ENCODE results near the gene WDPCP. TPM values are rescaled to one million over a fixed set of nuclear protein-coding genes. Genes with fewer than 3 reads are reported as not detected.

Gene WDPCP
- total RNA-seq, 1 experiment from 2014 or later: 7.4 TPM

DNA sequence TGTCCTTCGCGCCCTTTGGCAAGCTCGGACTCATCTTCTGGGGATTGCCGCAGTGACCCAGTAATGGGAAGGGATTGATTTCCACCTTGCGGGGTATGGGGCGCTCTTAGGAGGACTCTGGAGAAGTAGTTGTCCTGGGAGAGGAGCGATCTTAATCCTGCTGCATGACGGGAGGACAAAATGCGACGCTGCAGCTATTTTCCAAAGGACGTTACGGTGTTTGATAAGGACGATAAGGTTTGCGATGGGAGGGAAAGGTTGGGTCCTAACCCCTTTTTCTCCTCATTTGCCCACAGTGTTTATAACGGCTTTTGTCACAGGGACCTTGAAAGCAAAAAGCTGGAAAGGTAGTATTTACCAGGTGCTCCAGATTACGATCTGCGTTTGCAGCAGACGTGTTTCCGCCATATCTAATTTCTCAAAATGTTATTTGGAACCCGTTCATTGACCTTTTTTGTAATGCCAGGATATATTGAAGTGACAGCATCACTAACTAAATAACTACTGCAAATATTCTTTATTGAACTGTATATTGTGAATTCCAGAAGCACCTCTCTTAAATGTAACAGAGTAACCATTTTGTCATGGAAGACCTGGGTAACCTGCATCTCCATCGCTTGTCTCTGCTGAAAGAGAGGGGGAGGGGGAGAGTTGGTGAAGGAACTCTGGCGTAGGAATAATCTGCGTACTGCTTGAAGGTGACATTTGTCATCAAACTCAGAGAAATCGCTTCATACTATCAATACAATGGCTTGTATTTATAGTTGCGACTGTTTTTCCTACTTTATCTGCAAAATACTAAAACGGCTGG lies 1.1 kb upstream of the WDPCP start:
- H3K4me1 ChIP-seq (ENCODE audit: control insufficient read depth, insufficient read depth, low read length): peaks cover 30% of the 10 kb centered on the region
- no peak for DNase-seq (ENCODE audit: low read depth, low spot score)
- H3K9me3 ChIP-seq (ENCODE audit: control insufficient read depth, insufficient read depth, low read depth, low read length): no peaks in the 10 kb centered on the region
- TF ChIP-seq POLR2AphosphoS5 (IDR thresholded peaks at IDR 0.05; ENCODE audit: low read depth, low read length): no peak
- in situ Hi-C loops (cut with HindIII; ENCODE audit: low pct_unique_long_range_greater_than_20kb, low sequenced_read_pairs) (no loop called here), intact Hi-C loops (cut with micrococcal nuclease; ENCODE audit: unreplicated experiment) (loop anchor here (5.0 kb wide), 1 partner anchor 852 kb away; no protein-coding TSS in a partner anchor)
- CTCF ChIA-PET: interaction anchor here (1.4 kb wide), 1 partner anchor 11 kb away, joined by 3 read pairs; no protein-coding TSS in a partner anchor
- TSS peak; percentile 80 for BruUV-seq (replicated peaks)
- H3K4me3 ChIP-seq (ENCODE audit: low read depth in 2 of 2, low read length in 2 of 2): peak overlapping the region; percentile 96 to 99
- POLR2A ChIA-PET: interaction anchor here (0.5 to 0.6 kb wide), 2 partner anchors 14 to 608 kb away, joined by 3 to 5 read pairs; no protein-coding TSS in a partner anchor
- ATAC-seq: peak; percentile 32
- peaks cover 17% of the 10 kb centered on the region for H3K36me3 ChIP-seq (ENCODE audit: control insufficient read depth, insufficient read depth, low read length)
- H3K27me3 ChIP-seq (ENCODE audit: control insufficient read depth, insufficient read depth, low read length): no peaks in the 10 kb centered on the region
- H3K27ac ChIP-seq (ENCODE audit: low read length): peak overlapping the region; percentile 96

DNA sequence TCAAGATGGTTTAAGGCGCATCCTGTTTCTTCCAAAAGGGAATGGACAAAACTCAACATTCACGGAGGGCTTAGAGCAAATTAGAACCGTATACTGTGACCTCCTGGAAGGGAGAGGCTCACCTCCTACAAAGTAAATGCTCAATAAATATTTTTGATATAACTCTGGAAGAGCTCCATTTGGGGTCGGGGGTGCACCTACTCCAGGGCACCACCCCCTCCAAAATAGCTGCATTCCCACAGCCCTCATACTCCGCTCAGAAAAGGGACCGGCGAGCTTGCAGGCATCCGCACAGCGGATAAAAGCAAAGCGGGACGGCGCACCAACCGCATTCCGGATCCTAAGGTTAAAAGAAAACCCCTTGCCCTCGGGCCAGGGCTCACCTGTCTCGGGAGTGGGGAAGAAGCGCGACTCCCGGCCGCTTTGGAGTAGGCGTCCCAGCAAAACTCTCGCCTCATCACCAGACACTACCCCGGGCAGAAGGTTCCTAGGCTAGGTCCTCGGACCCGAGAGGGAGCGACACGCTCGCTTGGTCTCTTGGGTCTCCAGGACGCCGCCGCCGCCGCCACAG lies 378 bp downstream of the WDPCP start:
- POLR2A ChIA-PET: no interaction called here
- in situ Hi-C loops (cut with HindIII; ENCODE audit: low pct_unique_long_range_greater_than_20kb, low sequenced_read_pairs): no loop called here
- CTCF ChIA-PET: interaction anchor here (1.4 kb wide), 1 partner anchor 10 kb away, joined by 3 read pairs; no protein-coding TSS in a partner anchor
- H3K36me3 ChIP-seq (ENCODE audit: control insufficient read depth, insufficient read depth, low read length): peaks cover 10% of the 10 kb centered on the region
- ATAC-seq: peak; percentile 14; the same call in 1 of the 2 replicates
- BruUV-seq (replicated peaks): no TSS peak
- H3K27ac ChIP-seq (ENCODE audit: low read length): peak overlapping the region; percentile 96
- TF ChIP-seq SIN3A (IDR thresholded peaks at IDR 0.05; ENCODE audit: borderline replicate concordance, insufficient read depth, low read depth, low read length) (no peak), TCF7L2 (IDR thresholded peaks at IDR 0.05; ENCODE audit: low read depth, low read length) (no peak), POLR2AphosphoS5 (IDR thresholded peaks at IDR 0.05; ENCODE audit: low read depth, low read length) (no peak)
- TF ChIP-seq, protein P1, sequence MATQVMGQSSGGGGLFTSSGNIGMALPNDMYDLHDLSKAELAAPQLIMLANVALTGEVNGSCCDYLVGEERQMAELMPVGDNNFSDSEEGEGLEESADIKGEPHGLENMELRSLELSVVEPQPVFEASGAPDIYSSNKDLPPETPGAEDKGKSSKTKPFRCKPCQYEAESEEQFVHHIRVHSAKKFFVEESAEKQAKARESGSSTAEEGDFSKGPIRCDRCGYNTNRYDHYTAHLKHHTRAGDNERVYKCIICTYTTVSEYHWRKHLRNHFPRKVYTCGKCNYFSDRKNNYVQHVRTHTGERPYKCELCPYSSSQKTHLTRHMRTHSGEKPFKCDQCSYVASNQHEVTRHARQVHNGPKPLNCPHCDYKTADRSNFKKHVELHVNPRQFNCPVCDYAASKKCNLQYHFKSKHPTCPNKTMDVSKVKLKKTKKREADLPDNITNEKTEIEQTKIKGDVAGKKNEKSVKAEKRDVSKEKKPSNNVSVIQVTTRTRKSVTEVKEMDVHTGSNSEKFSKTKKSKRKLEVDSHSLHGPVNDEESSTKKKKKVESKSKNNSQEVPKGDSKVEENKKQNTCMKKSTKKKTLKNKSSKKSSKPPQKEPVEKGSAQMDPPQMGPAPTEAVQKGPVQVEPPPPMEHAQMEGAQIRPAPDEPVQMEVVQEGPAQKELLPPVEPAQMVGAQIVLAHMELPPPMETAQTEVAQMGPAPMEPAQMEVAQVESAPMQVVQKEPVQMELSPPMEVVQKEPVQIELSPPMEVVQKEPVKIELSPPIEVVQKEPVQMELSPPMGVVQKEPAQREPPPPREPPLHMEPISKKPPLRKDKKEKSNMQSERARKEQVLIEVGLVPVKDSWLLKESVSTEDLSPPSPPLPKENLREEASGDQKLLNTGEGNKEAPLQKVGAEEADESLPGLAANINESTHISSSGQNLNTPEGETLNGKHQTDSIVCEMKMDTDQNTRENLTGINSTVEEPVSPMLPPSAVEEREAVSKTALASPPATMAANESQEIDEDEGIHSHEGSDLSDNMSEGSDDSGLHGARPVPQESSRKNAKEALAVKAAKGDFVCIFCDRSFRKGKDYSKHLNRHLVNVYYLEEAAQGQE (IDR thresholded peaks at IDR 0.05; ENCODE audit: insufficient read depth in 1 of 2, low read depth in 2 of 2, low read length in 1 of 2): no peak
- TF ChIP-seq, protein P2, sequence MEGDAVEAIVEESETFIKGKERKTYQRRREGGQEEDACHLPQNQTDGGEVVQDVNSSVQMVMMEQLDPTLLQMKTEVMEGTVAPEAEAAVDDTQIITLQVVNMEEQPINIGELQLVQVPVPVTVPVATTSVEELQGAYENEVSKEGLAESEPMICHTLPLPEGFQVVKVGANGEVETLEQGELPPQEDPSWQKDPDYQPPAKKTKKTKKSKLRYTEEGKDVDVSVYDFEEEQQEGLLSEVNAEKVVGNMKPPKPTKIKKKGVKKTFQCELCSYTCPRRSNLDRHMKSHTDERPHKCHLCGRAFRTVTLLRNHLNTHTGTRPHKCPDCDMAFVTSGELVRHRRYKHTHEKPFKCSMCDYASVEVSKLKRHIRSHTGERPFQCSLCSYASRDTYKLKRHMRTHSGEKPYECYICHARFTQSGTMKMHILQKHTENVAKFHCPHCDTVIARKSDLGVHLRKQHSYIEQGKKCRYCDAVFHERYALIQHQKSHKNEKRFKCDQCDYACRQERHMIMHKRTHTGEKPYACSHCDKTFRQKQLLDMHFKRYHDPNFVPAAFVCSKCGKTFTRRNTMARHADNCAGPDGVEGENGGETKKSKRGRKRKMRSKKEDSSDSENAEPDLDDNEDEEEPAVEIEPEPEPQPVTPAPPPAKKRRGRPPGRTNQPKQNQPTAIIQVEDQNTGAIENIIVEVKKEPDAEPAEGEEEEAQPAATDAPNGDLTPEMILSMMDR (IDR thresholded peaks at IDR 0.05): no peak
- DNase-seq (ENCODE audit: low read depth, low spot score): no peak
- H3K4me3 ChIP-seq (ENCODE audit: low read depth in 2 of 2, low read length in 2 of 2): peak overlapping the region; percentile 96 to 99
- intact Hi-C loops (cut with micrococcal nuclease; ENCODE audit: unreplicated experiment): loop anchor here (5.0 kb wide), 1 partner anchor 851 kb away; no protein-coding TSS in a partner anchor
- H3K9me3 ChIP-seq (ENCODE audit: control insufficient read depth, insufficient read depth, low read depth, low read length): no peaks in the 10 kb centered on the region
- no peaks in the 10 kb centered on the region for H3K27me3 ChIP-seq (ENCODE audit: control insufficient read depth, insufficient read depth, low read length)
- peaks cover 30% of the 10 kb centered on the region for H3K4me1 ChIP-seq (ENCODE audit: control insufficient read depth, insufficient read depth, low read length)
